Measurements from ENCODE around the gene GALNT9. TPM values are rescaled to one million over a fixed set of nuclear protein-coding genes. Genes with fewer than 3 reads are reported as not detected.

Gene GALNT9
- total RNA-seq, 1 donor from 2014 or later, result 2.1 TPM

DNA sequence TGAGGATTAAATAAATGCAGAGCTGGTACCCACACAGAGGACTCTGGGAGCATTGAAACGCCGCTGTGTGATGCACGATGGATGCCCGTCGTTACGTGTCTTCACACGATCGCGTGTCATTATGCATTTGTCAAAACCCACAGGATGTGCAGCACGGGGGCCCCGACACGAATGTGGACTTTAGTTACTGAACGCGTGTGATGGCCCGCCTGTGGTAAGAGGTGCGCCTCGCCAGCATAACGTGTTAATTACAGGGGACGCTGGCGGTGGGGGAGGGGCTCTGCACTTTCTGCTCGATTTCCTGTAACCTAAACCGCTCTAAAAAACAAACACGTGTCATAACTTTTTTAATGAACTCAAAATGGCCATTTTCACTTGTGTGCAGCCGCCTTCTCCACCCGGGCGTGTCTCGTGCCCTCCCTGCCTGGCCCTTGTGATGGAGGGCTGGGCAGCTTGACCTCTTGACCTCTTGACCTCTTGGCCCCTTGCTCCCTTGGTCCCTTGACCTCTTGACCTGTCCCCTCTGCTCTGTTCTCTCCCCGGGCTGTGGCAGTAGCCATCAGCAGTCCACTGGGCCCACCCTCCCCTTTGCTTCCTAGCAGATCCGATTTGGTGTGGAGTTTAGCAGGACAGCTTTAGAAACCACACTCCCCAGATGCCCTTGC lies 33.7 kb upstream of the GALNT9 start:
- Histone ChIP-seq H3K4me2 (ENCODE audit: low read length) (no peak overlapping the region), H3K9ac (ENCODE audit: low read length) (no peak overlapping the region), H2AFZ (ENCODE audit: low read depth, low read length) (no peak overlapping the region), H3K27ac (ENCODE audit: low read depth, low read length) (no peak overlapping the region), H3K4me1 (ENCODE audit: insufficient read depth, low read length) (no peaks in the 10 kb centered on the region), H3K27me3 (ENCODE audit: insufficient read depth, low read length) (no peaks in the 10 kb centered on the region), H4K20me1 (ENCODE audit: insufficient read depth, low read length) (no peaks in the 10 kb centered on the region), H3K36me3 (ENCODE audit: insufficient read depth, low read length) (no peaks in the 10 kb centered on the region), H3K9me3 (ENCODE audit: insufficient read depth, low read depth, low read length) (peaks cover 7% of the 10 kb centered on the region), H3K4me3 (ENCODE audit: insufficient read depth, low read depth, low read length) (no peak overlapping the region), H3K79me2 (ENCODE audit: insufficient read depth, low read length) (no peaks in the 10 kb centered on the region)
- Mint-ChIP-seq H3K36me3 (ENCODE audit: low read depth, unreplicated experiment) (no peaks in the 10 kb centered on the region), H3K27ac (ENCODE audit: unreplicated experiment) (no peak overlapping the region), H3K9me3 (ENCODE audit: unreplicated experiment) (peaks cover 2% of the 10 kb centered on the region), H3K27me3 (ENCODE audit: low read depth, unreplicated experiment) (peaks cover 38% of the 10 kb centered on the region), H3K4me3 (ENCODE audit: unreplicated experiment) (no peak overlapping the region), H3K4me1 (ENCODE audit: low read depth, unreplicated experiment) (no peaks in the 10 kb centered on the region)
- no peak for TF ChIP-seq EZH2 (IDR thresholded peaks at IDR 0.05; ENCODE audit: insufficient read depth, low read length)
- TF ChIP-seq, protein P1, sequence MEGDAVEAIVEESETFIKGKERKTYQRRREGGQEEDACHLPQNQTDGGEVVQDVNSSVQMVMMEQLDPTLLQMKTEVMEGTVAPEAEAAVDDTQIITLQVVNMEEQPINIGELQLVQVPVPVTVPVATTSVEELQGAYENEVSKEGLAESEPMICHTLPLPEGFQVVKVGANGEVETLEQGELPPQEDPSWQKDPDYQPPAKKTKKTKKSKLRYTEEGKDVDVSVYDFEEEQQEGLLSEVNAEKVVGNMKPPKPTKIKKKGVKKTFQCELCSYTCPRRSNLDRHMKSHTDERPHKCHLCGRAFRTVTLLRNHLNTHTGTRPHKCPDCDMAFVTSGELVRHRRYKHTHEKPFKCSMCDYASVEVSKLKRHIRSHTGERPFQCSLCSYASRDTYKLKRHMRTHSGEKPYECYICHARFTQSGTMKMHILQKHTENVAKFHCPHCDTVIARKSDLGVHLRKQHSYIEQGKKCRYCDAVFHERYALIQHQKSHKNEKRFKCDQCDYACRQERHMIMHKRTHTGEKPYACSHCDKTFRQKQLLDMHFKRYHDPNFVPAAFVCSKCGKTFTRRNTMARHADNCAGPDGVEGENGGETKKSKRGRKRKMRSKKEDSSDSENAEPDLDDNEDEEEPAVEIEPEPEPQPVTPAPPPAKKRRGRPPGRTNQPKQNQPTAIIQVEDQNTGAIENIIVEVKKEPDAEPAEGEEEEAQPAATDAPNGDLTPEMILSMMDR (IDR thresholded peaks at IDR 0.05; ENCODE audit: insufficient read depth, low read depth, low read length), result no peak
- no peak for DNase-seq (ENCODE audit: low read depth)
- FAIRE-seq, result no peak

DNA sequence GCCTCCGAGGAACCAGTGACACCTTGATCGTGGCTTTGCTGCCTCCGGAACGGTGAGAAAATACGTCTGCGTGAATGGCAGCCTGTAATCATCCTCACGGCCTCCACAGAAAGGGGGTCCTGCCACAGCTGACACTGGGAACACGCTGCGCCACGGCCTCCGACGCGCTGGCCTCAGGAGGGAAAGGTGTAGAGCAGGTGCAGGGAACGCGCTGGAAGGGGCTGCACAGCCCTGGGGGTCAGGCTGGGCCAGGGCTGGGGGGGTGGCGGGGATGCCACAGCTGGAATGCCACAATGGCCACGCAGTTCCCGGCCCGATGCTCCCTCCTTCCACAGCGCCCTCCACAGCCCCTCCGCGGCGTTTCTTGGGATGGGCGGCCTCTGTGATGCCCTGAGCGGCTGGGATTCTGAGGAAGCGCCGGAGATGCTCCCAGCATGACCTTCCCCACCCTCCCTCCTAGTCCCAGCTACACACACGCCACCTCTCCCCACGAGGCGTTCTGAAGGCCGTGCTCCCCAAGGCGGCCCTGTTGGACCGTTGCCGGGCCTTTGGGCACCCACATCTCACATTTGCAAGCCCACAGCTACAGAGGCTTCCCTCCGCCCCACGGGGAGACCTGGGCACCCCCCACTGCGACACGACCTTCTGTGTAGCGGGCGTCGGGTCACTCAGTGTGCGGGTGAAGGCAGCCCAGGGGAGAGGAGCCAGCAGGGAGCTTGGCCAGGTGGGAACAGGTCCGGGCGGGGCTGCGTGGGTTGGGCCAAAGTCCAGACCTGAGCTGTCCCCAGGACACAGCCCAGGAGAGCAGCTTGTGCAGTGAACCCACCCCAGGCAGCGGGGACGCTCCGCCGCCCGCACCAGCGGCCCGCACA lies 31.8 kb upstream of the GALNT9 start:
- no peak overlapping the region for H3K27ac Mint-ChIP-seq (ENCODE audit: unreplicated experiment)
- Histone ChIP-seq H3K9ac (ENCODE audit: low read length) (no peak overlapping the region), H4K20me1 (ENCODE audit: insufficient read depth, low read length) (no peaks in the 10 kb centered on the region), H2AFZ (ENCODE audit: low read depth, low read length) (no peak overlapping the region), H3K79me2 (ENCODE audit: insufficient read depth, low read length) (no peaks in the 10 kb centered on the region), H3K4me1 (ENCODE audit: insufficient read depth, low read length) (no peaks in the 10 kb centered on the region), H3K9me3 (ENCODE audit: insufficient read depth, low read depth, low read length) (peaks cover 7% of the 10 kb centered on the region), H3K27ac (ENCODE audit: low read depth, low read length) (no peak overlapping the region), H3K4me3 (ENCODE audit: insufficient read depth, low read depth, low read length) (no peak overlapping the region), H3K27me3 (ENCODE audit: insufficient read depth, low read length) (no peaks in the 10 kb centered on the region), H3K36me3 (ENCODE audit: insufficient read depth, low read length) (no peaks in the 10 kb centered on the region), H3K4me2 (ENCODE audit: low read length) (no peak overlapping the region)
- no peaks in the 10 kb centered on the region for H3K36me3 Mint-ChIP-seq (ENCODE audit: low read depth, unreplicated experiment)
- TF ChIP-seq, protein P1 (IDR thresholded peaks at IDR 0.05; ENCODE audit: insufficient read depth, low read depth, low read length), result no peak
- TF ChIP-seq EZH2 (IDR thresholded peaks at IDR 0.05; ENCODE audit: insufficient read depth, low read length), result no peak
- peaks cover 23% of the 10 kb centered on the region for H3K27me3 Mint-ChIP-seq (ENCODE audit: low read depth, unreplicated experiment)
- no peak overlapping the region for H3K4me3 Mint-ChIP-seq (ENCODE audit: unreplicated experiment)
- FAIRE-seq (no peak), DNase-seq (ENCODE audit: low read depth) (no peak)
- peaks cover 4% of the 10 kb centered on the region for H3K4me1 Mint-ChIP-seq (ENCODE audit: low read depth, unreplicated experiment)
- peaks cover 2% of the 10 kb centered on the region for H3K9me3 Mint-ChIP-seq (ENCODE audit: unreplicated experiment)

Measured in astrocyte (in vitro differentiated cells and primary cell).